ENCODE measurements around the gene GMCL1. TPM values are rescaled to one million over a fixed set of nuclear protein-coding genes. Genes with fewer than 3 reads are reported as not detected.
A peak's percentile ranks its signal among the peaks of the same experiment; 100 is the strongest.

Gene GMCL1
- total and polyA plus RNA-seq, 2 of the 13 experiments (the other 11 are each of a cell fraction or from before 2014, with no cell fraction given): 18.7 to 24.0 TPM

DNA sequence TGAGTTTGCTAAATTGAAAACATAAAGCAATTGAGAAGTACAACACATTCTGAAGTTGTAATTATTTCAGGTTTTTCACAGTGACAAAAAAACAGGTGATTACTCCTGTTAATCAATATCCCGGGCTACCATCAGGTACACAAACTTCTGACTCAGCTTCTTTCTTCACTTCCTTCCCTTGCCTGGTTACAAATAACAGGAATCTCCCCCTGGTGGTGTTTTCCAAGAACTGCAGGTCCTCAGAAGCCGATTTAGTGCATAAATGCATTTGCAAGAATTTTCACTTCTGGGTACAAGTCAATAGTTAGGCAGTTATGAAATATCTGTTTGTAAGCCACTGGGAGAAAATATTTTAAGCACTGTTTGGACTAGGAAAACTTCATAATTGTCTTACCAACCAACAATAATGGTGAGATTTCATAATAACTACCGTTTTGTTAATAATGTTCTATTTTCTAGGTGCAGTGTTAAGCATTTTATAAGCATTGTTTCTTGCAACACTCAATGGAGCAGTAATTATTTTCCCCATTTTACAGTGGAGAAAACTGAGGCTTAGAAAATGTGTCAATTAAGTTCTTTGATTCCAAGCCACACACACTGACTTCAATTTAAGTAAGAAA is 12.4 kb upstream of the GMCL1 start (continued):
- 0 out of 2 replicates have a peak, but pooled peaks have one; percentile 37 for TF ChIP-seq GFI1 (CRISPR knock-in tag; IDR thresholded peaks at IDR 0.05; ENCODE audit: borderline replicate concordance)
- TF ChIP-seq, protein P1, sequence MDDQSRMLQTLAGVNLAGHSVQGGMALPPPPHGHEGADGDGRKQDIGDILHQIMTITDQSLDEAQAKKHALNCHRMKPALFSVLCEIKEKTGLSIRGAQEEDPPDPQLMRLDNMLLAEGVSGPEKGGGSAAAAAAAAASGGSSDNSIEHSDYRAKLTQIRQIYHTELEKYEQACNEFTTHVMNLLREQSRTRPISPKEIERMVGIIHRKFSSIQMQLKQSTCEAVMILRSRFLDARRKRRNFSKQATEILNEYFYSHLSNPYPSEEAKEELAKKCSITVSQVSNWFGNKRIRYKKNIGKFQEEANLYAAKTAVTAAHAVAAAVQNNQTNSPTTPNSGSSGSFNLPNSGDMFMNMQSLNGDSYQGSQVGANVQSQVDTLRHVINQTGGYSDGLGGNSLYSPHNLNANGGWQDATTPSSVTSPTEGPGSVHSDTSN (CRISPR knock-in tag; IDR thresholded peaks at IDR 0.05; ENCODE audit: borderline replicate concordance): no peak
- TF ChIP-seq RXRB (CRISPR knock-in tag; IDR thresholded peaks at IDR 0.05; ENCODE audit: borderline replicate concordance): 0 out of 2 replicates have a peak, but pooled peaks have one; percentile 45
- TF ChIP-seq ZNF33B (CRISPR knock-in tag; IDR thresholded peaks at IDR 0.05): no peak
- TF ChIP-seq, protein P2, sequence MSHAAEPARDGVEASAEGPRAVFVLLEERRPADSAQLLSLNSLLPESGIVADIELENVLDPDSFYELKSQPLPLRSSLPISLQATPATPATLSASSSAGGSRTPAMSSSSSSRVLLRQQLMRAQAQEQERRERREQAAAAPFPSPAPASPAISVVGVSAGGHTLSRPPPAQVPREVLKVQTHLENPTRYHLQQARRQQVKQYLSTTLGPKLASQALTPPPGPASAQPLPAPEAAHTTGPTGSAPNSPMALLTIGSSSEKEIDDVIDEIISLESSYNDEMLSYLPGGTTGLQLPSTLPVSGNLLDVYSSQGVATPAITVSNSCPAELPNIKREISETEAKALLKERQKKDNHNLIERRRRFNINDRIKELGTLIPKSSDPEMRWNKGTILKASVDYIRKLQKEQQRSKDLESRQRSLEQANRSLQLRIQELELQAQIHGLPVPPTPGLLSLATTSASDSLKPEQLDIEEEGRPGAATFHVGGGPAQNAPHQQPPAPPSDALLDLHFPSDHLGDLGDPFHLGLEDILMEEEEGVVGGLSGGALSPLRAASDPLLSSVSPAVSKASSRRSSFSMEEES (CRISPR knock-in tag; IDR thresholded peaks at IDR 0.05): peak; percentile 23; the same call in 1 of the 2 replicates
- TF ChIP-seq, protein P3, sequence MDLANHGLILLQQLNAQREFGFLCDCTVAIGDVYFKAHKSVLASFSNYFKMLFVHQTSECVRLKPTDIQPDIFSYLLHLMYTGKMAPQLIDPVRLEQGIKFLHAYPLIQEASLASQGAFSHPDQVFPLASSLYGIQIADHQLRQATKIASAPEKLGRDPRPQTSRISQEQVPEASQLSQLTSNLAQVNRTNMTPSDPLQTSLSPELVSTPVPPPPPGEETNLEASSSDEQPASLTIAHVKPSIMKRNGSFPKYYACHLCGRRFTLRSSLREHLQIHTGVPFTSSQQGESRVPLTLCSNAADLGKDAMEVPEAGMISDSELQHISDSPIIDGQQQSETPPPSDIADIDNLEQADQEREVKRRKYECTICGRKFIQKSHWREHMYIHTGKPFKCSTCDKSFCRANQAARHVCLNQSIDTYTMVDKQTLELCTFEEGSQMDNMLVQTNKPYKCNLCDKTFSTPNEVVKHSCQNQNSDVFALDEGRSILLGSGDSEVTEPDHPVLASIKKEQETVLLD (CRISPR knock-in tag; IDR thresholded peaks at IDR 0.05; ENCODE audit: low read depth): no peak
- TF ChIP-seq ISL2 (CRISPR knock-in tag; IDR thresholded peaks at IDR 0.05): 0 out of 2 replicates have a peak, but pooled peaks have one; percentile 12
- TF ChIP-seq, protein P4, sequence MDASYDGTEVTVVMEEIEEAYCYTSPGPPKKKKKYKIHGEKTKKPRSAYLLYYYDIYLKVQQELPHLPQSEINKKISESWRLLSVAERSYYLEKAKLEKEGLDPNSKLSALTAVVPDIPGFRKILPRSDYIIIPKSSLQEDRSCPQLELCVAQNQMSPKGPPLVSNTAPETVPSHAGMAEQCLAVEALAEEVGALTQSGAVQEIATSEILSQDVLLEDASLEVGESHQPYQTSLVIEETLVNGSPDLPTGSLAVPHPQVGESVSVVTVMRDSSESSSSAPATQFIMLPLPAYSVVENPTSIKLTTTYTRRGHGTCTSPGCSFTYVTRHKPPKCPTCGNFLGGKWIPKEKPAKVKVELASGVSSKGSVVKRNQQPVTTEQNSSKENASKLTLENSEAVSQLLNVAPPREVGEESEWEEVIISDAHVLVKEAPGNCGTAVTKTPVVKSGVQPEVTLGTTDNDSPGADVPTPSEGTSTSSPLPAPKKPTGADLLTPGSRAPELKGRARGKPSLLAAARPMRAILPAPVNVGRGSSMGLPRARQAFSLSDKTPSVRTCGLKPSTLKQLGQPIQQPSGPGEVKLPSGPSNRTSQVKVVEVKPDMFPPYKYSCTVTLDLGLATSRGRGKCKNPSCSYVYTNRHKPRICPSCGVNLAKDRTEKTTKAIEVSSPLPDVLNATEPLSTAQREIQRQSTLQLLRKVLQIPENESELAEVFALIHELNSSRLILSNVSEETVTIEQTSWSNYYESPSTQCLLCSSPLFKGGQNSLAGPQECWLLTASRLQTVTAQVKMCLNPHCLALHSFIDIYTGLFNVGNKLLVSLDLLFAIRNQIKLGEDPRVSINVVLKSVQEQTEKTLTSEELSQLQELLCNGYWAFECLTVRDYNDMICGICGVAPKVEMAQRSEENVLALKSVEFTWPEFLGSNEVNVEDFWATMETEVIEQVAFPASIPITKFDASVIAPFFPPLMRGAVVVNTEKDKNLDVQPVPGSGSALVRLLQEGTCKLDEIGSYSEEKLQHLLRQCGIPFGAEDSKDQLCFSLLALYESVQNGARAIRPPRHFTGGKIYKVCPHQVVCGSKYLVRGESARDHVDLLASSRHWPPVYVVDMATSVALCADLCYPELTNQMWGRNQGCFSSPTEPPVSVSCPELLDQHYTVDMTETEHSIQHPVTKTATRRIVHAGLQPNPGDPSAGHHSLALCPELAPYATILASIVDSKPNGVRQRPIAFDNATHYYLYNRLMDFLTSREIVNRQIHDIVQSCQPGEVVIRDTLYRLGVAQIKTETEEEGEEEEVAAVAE (CRISPR knock-in tag; IDR thresholded peaks at IDR 0.05; ENCODE audit: borderline replicate concordance): no peak
- TF ChIP-seq, protein P5, sequence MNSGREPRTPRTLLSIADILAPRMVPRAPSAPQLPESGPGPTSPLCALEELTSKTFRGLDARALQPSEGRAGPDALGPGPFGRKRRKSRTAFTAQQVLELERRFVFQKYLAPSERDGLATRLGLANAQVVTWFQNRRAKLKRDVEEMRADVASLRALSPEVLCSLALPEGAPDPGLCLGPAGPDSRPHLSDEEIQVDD (CRISPR knock-in tag; IDR thresholded peaks at IDR 0.05; ENCODE audit: borderline replicate concordance): no peak
- no peak for TF ChIP-seq SOX6 (IDR thresholded peaks at IDR 0.05)
- TF ChIP-seq SOX6 (CRISPR knock-in tag; IDR thresholded peaks at IDR 0.05): peak; percentile 32; the same call in 1 of the 2 replicates
- TF ChIP-seq, protein P6, sequence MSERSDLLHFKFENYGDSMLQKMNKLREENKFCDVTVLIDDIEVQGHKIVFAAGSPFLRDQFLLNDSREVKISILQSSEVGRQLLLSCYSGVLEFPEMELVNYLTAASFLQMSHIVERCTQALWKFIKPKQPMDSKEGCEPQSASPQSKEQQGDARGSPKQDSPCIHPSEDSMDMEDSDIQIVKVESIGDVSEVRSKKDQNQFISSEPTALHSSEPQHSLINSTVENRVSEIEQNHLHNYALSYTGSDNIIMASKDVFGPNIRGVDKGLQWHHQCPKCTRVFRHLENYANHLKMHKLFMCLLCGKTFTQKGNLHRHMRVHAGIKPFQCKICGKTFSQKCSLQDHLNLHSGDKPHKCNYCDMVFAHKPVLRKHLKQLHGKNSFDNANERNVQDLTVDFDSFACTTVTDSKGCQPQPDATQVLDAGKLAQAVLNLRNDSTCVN (CRISPR knock-in tag; IDR thresholded peaks at IDR 0.05; ENCODE audit: borderline replicate concordance): no peak
- TF ChIP-seq FOXA3 (CRISPR knock-in tag; IDR thresholded peaks at IDR 0.05): peak; percentile 67; the same call in 1 of the 2 replicates
- TF ChIP-seq EP300 (IDR thresholded peaks at IDR 0.05; ENCODE audit: low read depth in 2 of 2, low read length in 2 of 2): 0 out of 4 replicates have a peak, but pooled peaks of 1 of the 2 experiments have one; percentile 30
- TF ChIP-seq EP300 (CRISPR knock-in tag; IDR thresholded peaks at IDR 0.05; ENCODE audit: borderline replicate concordance): no peak
- no peak for TF ChIP-seq ZNF234 (CRISPR knock-in tag; conservative IDR thresholded peaks at IDR 0.05)
- TF ChIP-seq MIER3 (CRISPR knock-in tag; IDR thresholded peaks at IDR 0.05; ENCODE audit: borderline replicate concordance): no peak
- TF ChIP-seq RFX3 (CRISPR knock-in tag; IDR thresholded peaks at IDR 0.05): 0 out of 2 replicates have a peak, but pooled peaks have one; percentile 14
- TF ChIP-seq JUN (CRISPR knock-in tag; IDR thresholded peaks at IDR 0.05): no peak
